Muscle of leg (tissue), 11 donors: Measurements from ENCODE around the gene ABCC11. TPM values are rescaled to one million over a fixed set of nuclear protein-coding genes. Genes with fewer than 3 reads are reported as not detected.

Source experiments
- DNase-seq: peaks from one replicate; pipeline ENCODE4 v3.0.0; 2013
- H3K27ac ChIP-seq: one replicate; pipeline ENCODE4 v1.5.1; 2013; ENCODE audit warnings: mild to moderate bottlenecking, low read length, control low read depth
- H3K27me3 ChIP-seq: one replicate; pipeline ENCODE4 v1.6.1; 2013; ENCODE audit warnings: low read length; ENCODE audit not compliant: control insufficient read depth, insufficient read depth
- H3K36me3 ChIP-seq: one replicate; pipeline ENCODE4 v1.6.1; 2013; ENCODE audit warnings: low read length; ENCODE audit not compliant: control insufficient read depth, insufficient read depth
- H3K4me1 ChIP-seq: one replicate; pipeline ENCODE4 v1.6.1; 2013; ENCODE audit warnings: low read length; ENCODE audit not compliant: control insufficient read depth, insufficient read depth
- H3K4me3 ChIP-seq: one replicate; pipeline ENCODE4 v1.5.1; 2013; ENCODE audit warnings: low read length, control low read depth
- H3K9me3 ChIP-seq: replicated peaks from 2 replicates; pipeline ENCODE4 v1.6.1; 2013; ENCODE audit warnings: low read depth, low read length; ENCODE audit not compliant: control insufficient read depth
- WGBS: methylation state at CpG from one replicate; pipeline ENCODE4 v1.1.5; 2013; ENCODE audit warnings: missing lambda C conversion rate; ENCODE audit not compliant: insufficient coverage; 5-methylcytosine and 5-hydroxymethylcytosine counted together
- polyA plus RNA-seq, 8 donors: library from polyadenylated mRNA; unstranded; fragments of 120-200 nt; gene quantifications; one replicate each; pipeline versions ENCODE4 v1.2.1 to v1.2.3, GENCODE V29; 2013; ENCODE audit warnings: inconsistent platforms in 1 of 8, low replicate concordance in 1 of 8; ENCODE audit not compliant: insufficient read length in 8 of 8, insufficient read depth in 1 of 8
- total RNA-seq: library from RNA; stranded (reverse); fragments of 120-200 nt; gene quantifications from one replicate; pipeline ENCODE4 v1.2.4, GENCODE V29; 2013

The ABCC11 gene
- total and polyA plus RNA-seq, 9 donors, result 0.04 to 0.15 (median 0.09) TPM

- H3K36me3 ChIP-seq, result no peaks in the 10 kb centered on the region
- no peak overlapping the region for H3K4me3 ChIP-seq
- no peak overlapping the region for H3K27ac ChIP-seq
- no peaks in the 10 kb centered on the region for H3K4me1 ChIP-seq
- H3K27me3 ChIP-seq, result peaks cover under 1% of the 10 kb centered on the region
- WGBS, result 100% methylated on average over 1 of the region's 2 CpGs
- no peaks in the 10 kb centered on the region for H3K9me3 ChIP-seq
- DNase-seq, result no peak
These were observed 14.8 kb downstream of the ABCC11 start for GRCh38 chr16:48232493-48233040.

GRCh38 chr16:48231727-48232492 is 15.4 kb downstream of the ABCC11 start:
- WGBS, result 46% methylated on average over 2 of the region's 11 CpGs
- H3K27me3 ChIP-seq, result peaks cover 2% of the 10 kb centered on the region
- no peak overlapping the region for H3K27ac ChIP-seq
- peak; percentile 36 for DNase-seq
- no peaks in the 10 kb centered on the region for H3K36me3 ChIP-seq
- H3K4me1 ChIP-seq, result no peaks in the 10 kb centered on the region
- no peak overlapping the region for H3K4me3 ChIP-seq
- H3K9me3 ChIP-seq, result no peaks in the 10 kb centered on the region

- Histone ChIP-seq H3K27ac (no peak overlapping the region), H3K27me3 (peaks cover 2% of the 10 kb centered on the region), H3K4me1 (no peaks in the 10 kb centered on the region), H3K4me3 (no peak overlapping the region), H3K36me3 (no peaks in the 10 kb centered on the region), H3K9me3 (no peaks in the 10 kb centered on the region)
- no peak for DNase-seq
- WGBS, result 0% methylated on average over 1 of the region's 5 CpGs
These were observed 21.9 kb downstream of the ABCC11 start for GRCh38 chr16:48225456-48225855.

GRCh38 chr16:48223490-48223889 is 23.8 kb downstream of the ABCC11 start:
- no peak for DNase-seq
- H3K27ac ChIP-seq, result no peak overlapping the region
- H3K4me3 ChIP-seq, result no peak overlapping the region
- peaks cover 2% of the 10 kb centered on the region for H3K27me3 ChIP-seq
- no peaks in the 10 kb centered on the region for H3K9me3 ChIP-seq
- no peaks in the 10 kb centered on the region for H3K4me1 ChIP-seq
- 90% methylated on average over 3 of the region's 4 CpGs for WGBS
- no peaks in the 10 kb centered on the region for H3K36me3 ChIP-seq

GRCh38 chr16:48220891-48221290 is 26.4 kb downstream of the ABCC11 start:
- 66% methylated on average over 3 of the region's 3 CpGs for WGBS
- Histone ChIP-seq H3K4me3 (no peak overlapping the region), H3K9me3 (no peaks in the 10 kb centered on the region), H3K27ac (no peak overlapping the region), H3K4me1 (no peaks in the 10 kb centered on the region), H3K36me3 (no peaks in the 10 kb centered on the region), H3K27me3 (no peaks in the 10 kb centered on the region)
- DNase-seq, result no peak

GRCh38 chr16:48218473-48218872 is 28.9 kb downstream of the ABCC11 start:
- H3K36me3 ChIP-seq, result no peaks in the 10 kb centered on the region
- no peak for DNase-seq
- no peaks in the 10 kb centered on the region for H3K27me3 ChIP-seq
- no peak overlapping the region for H3K27ac ChIP-seq
- no peaks in the 10 kb centered on the region for H3K4me1 ChIP-seq
- no peak overlapping the region for H3K4me3 ChIP-seq
- no peaks in the 10 kb centered on the region for H3K9me3 ChIP-seq
- no CpG with 5 or more reads among the region's 3 CpGs for WGBS

- no peaks in the 10 kb centered on the region for H3K27me3 ChIP-seq
- H3K4me3 ChIP-seq, result no peak overlapping the region
- DNase-seq, result no peak
- H3K4me1 ChIP-seq, result no peaks in the 10 kb centered on the region
- WGBS, result no CpG with 5 or more reads among the region's 2 CpGs
- H3K27ac ChIP-seq, result no peak overlapping the region
- no peaks in the 10 kb centered on the region for H3K36me3 ChIP-seq
- no peaks in the 10 kb centered on the region for H3K9me3 ChIP-seq
These were observed 29.6 kb downstream of the ABCC11 start for GRCh38 chr16:48217708-48218107.

GRCh38 chr16:48215738-48216137 is 31.6 kb downstream of the ABCC11 start:
- Histone ChIP-seq H3K27ac (no peak overlapping the region), H3K4me3 (no peak overlapping the region), H3K9me3 (no peaks in the 10 kb centered on the region), H3K4me1 (no peaks in the 10 kb centered on the region), H3K36me3 (no peaks in the 10 kb centered on the region), H3K27me3 (no peaks in the 10 kb centered on the region)
- WGBS, result 100% methylated on average over 1 of the region's 6 CpGs
- DNase-seq, result no peak

GRCh38 chr16:48212033-48212432 is 35.3 kb downstream of the ABCC11 start:
- no peak for DNase-seq

GRCh38 chr16:48210747-48211146 is 36.6 kb downstream of the ABCC11 start:
- WGBS, result 80% methylated on average over 2 of the region's 6 CpGs
- Histone ChIP-seq H3K9me3 (no peaks in the 10 kb centered on the region), H3K4me1 (no peaks in the 10 kb centered on the region), H3K4me3 (no peak overlapping the region), H3K27ac (no peak overlapping the region), H3K27me3 (no peaks in the 10 kb centered on the region), H3K36me3 (no peaks in the 10 kb centered on the region)
- no peak for DNase-seq

More at GRCh38 chr16:48212033-48212432, 35.3 kb downstream of the ABCC11 start:
- H3K36me3 ChIP-seq, result no peaks in the 10 kb centered on the region
- WGBS, result 80% methylated on average over 1 of the region's 3 CpGs
- no peak overlapping the region for H3K4me3 ChIP-seq
- H3K27ac ChIP-seq, result no peak overlapping the region
- no peaks in the 10 kb centered on the region for H3K27me3 ChIP-seq
- H3K4me1 ChIP-seq, result no peaks in the 10 kb centered on the region
- no peaks in the 10 kb centered on the region for H3K9me3 ChIP-seq
